Astrocyte (in vitro differentiated cells and primary cell): ENCODE data around the gene SMOC2. TPM values are rescaled to one million over a fixed set of nuclear protein-coding genes. Genes with fewer than 3 reads are reported as not detected.

Experiments
- DNase-seq: peaks from one replicate; pipeline ENCODE4 v3.0.0-alpha.2; 2010; ENCODE audit warnings: low read depth
- FAIRE-seq: peaks from 2 replicates; lab custom pipeline; 2011; peaks lifted over from hg19 to GRCh38; lab: Jason Lieb, UNC
- H2AFZ ChIP-seq: 2 replicates; pipeline ENCODE4 v1.6.0; 2012; ENCODE audit warnings: low read depth, low read length, inconsistent platforms
- H3K27ac ChIP-seq: 2 replicates; pipeline ENCODE4 v1.5.1; 2011; ENCODE audit warnings: low read depth, low read length, inconsistent platforms
- H3K27me3 ChIP-seq: 2 replicates; pipeline ENCODE4 v1.6.0; 2011; ENCODE audit warnings: low read length, inconsistent platforms; ENCODE audit not compliant: insufficient read depth
- H3K36me3 ChIP-seq: 2 replicates; pipeline ENCODE4 v1.5.1; 2011; ENCODE audit warnings: low read length, inconsistent platforms; ENCODE audit not compliant: insufficient read depth
- H3K4me1 ChIP-seq: 2 replicates; pipeline ENCODE4 v1.5.1; 2011; ENCODE audit warnings: low read length, inconsistent platforms; ENCODE audit not compliant: insufficient read depth
- H3K4me2 ChIP-seq: 2 replicates; pipeline ENCODE4 v1.6.0; 2012; ENCODE audit warnings: low read length, inconsistent platforms
- H3K4me3 ChIP-seq: 2 replicates; pipeline ENCODE4 v1.5.1; 2011; ENCODE audit warnings: low read depth, mild to moderate bottlenecking, low read length, inconsistent platforms; ENCODE audit not compliant: insufficient read depth
- H3K79me2 ChIP-seq: 2 replicates; pipeline ENCODE4 v1.6.0; 2012; ENCODE audit warnings: mild to moderate bottlenecking, low read length, inconsistent platforms; ENCODE audit not compliant: insufficient read depth
- H3K9ac ChIP-seq: 2 replicates; pipeline ENCODE4 v1.6.0; 2012; ENCODE audit warnings: mild to moderate bottlenecking, low read length, inconsistent platforms
- H3K9me3 ChIP-seq: 2 replicates; pipeline ENCODE4 v1.5.1; 2012; ENCODE audit warnings: low read depth, mild to moderate bottlenecking, low read length, inconsistent platforms; ENCODE audit not compliant: insufficient read depth
- H4K20me1 ChIP-seq: 2 replicates; pipeline ENCODE4 v1.6.0; 2012; ENCODE audit warnings: low read length, inconsistent platforms; ENCODE audit not compliant: insufficient read depth
- H3K27ac Mint-ChIP-seq: one replicate; pipeline ENCODE4 v1.8.0; 2021; ENCODE audit warnings: mild to moderate bottlenecking, mixed read lengths; ENCODE audit not compliant: unreplicated experiment
- H3K27me3 Mint-ChIP-seq: one replicate; pipeline ENCODE4 v1.8.0; 2021; ENCODE audit warnings: low read depth, mixed read lengths; ENCODE audit not compliant: unreplicated experiment
- H3K36me3 Mint-ChIP-seq: one replicate; pipeline ENCODE4 v1.8.0; 2021; ENCODE audit warnings: low read depth, mixed read lengths; ENCODE audit not compliant: unreplicated experiment
- H3K4me1 Mint-ChIP-seq: one replicate; pipeline ENCODE4 v1.8.0; 2021; ENCODE audit warnings: low read depth, mixed read lengths; ENCODE audit not compliant: unreplicated experiment
- H3K4me3 Mint-ChIP-seq: one replicate; pipeline ENCODE4 v1.8.0; 2021; ENCODE audit warnings: mild to moderate bottlenecking, moderate library complexity, mixed read lengths; ENCODE audit not compliant: unreplicated experiment
- H3K9me3 Mint-ChIP-seq: one replicate; pipeline ENCODE4 v1.8.0; 2021; ENCODE audit warnings: mild to moderate bottlenecking, mixed read lengths; ENCODE audit not compliant: unreplicated experiment
- EZH2 ChIP-seq: IDR thresholded peaks from 2 replicates; pipeline ENCODE4 v1.6.1; 2012; ENCODE audit warnings: mild to moderate bottlenecking, low read length, inconsistent platforms; ENCODE audit not compliant: insufficient read depth
- total RNA-seq: library from RNA; stranded (reverse); gene quantifications from 2 replicates; pipeline ENCODE4 v1.2.1, GENCODE V29; 2021
- TF ChIP-seq, protein P1 (sequence below): IDR thresholded peaks from 2 replicates; pipeline ENCODE4 v1.5.1; 2011; ENCODE audit warnings: low read depth, mild to moderate bottlenecking, inconsistent platforms, low read length, moderate library complexity; ENCODE audit not compliant: insufficient read depth

The SMOC2 gene
- total RNA-seq, 1 donor from 2014 or later: 0.93 TPM

DNA sequence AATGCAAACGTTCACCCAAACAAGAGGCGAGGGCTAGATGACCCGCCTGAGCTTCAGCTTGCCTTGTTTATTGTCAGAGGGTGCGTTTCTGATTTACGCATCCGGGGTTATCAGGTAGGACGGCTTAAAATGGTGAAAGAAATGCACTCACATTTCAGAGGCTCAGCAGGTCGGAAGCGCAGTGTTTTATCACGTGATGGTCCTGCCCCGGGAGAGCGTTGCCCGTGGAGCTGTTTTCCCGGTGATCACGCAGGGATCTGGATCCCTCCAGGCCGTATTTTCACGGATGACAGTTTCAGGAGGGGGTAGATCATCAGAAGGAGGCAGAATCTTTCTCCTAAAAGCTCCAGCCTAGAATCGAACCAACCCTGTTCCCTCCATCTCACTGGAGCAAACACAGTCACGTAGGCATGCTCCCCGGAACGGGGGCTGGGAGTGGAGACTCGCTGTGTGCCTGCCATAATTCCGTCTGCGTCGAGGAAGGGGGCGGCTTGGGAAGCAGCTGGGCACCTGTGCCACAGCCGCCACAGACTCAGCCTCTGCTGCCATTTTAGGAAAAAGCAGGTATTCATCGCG, 121.7 kb downstream of the SMOC2 start:
- peak overlapping the region; percentile 27 for H3K4me3 Mint-ChIP-seq
- FAIRE-seq (no peak), DNase-seq (no peak)
- Histone ChIP-seq H3K4me1 (no peaks in the 10 kb centered on the region), H2AFZ (no peak overlapping the region), H3K9me3 (peaks cover 6% of the 10 kb centered on the region), H3K27ac (no peak overlapping the region), H3K9ac (no peak overlapping the region), H3K4me3 (no peak overlapping the region), H3K4me2 (no peak overlapping the region), H3K36me3 (no peaks in the 10 kb centered on the region), H4K20me1 (no peaks in the 10 kb centered on the region), H3K79me2 (no peaks in the 10 kb centered on the region), H3K27me3 (no peaks in the 10 kb centered on the region)
- no peaks in the 10 kb centered on the region for H3K4me1 Mint-ChIP-seq
- H3K36me3 Mint-ChIP-seq: no peaks in the 10 kb centered on the region
- peaks cover 23% of the 10 kb centered on the region for H3K9me3 Mint-ChIP-seq
- H3K27me3 Mint-ChIP-seq: no peaks in the 10 kb centered on the region
- H3K27ac Mint-ChIP-seq: no peak overlapping the region
- TF ChIP-seq, protein P1, sequence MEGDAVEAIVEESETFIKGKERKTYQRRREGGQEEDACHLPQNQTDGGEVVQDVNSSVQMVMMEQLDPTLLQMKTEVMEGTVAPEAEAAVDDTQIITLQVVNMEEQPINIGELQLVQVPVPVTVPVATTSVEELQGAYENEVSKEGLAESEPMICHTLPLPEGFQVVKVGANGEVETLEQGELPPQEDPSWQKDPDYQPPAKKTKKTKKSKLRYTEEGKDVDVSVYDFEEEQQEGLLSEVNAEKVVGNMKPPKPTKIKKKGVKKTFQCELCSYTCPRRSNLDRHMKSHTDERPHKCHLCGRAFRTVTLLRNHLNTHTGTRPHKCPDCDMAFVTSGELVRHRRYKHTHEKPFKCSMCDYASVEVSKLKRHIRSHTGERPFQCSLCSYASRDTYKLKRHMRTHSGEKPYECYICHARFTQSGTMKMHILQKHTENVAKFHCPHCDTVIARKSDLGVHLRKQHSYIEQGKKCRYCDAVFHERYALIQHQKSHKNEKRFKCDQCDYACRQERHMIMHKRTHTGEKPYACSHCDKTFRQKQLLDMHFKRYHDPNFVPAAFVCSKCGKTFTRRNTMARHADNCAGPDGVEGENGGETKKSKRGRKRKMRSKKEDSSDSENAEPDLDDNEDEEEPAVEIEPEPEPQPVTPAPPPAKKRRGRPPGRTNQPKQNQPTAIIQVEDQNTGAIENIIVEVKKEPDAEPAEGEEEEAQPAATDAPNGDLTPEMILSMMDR: no peak
- no peak for TF ChIP-seq EZH2

DNA sequence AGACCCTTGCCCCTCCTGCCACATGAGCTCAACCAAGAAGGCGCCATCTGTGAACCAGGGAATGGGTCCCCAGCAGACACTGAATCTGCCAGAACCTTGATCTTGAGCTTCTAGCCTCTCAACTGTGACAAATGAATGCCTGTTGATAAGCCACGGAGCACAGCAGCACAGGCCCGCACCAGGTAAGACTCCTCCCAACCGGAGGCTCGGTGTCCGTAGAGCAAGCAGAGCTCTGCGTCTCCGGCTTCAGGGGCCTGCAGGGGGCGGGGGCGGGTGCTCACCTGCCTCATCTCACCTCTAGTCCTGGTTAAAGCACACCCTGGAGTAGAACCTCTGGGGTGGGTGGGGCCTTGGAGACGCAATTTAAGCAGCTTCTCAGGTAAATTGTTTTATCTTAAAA, 122.7 kb downstream of the SMOC2 start:
- H3K36me3 Mint-ChIP-seq: no peaks in the 10 kb centered on the region
- no peak for TF ChIP-seq EZH2
- TF ChIP-seq, protein P1: no peak
- peaks cover 3% of the 10 kb centered on the region for H3K9me3 ChIP-seq
- DNase-seq (no peak), FAIRE-seq (no peak)
- no peaks in the 10 kb centered on the region for H4K20me1 ChIP-seq
- no peaks in the 10 kb centered on the region for H3K27me3 ChIP-seq
- no peak overlapping the region for H3K27ac Mint-ChIP-seq
- H3K9me3 Mint-ChIP-seq: peaks cover 23% of the 10 kb centered on the region
- H3K4me1 ChIP-seq: no peaks in the 10 kb centered on the region
- no peak overlapping the region for H3K4me2 ChIP-seq
- H3K9ac ChIP-seq: no peak overlapping the region
- H3K4me1 Mint-ChIP-seq: peaks cover 3% of the 10 kb centered on the region
- H3K27me3 Mint-ChIP-seq: no peaks in the 10 kb centered on the region
- H3K79me2 ChIP-seq: no peaks in the 10 kb centered on the region
- no peak overlapping the region for H3K27ac ChIP-seq
- no peak overlapping the region for H3K4me3 Mint-ChIP-seq
- no peak overlapping the region for H2AFZ ChIP-seq
- no peak overlapping the region for H3K4me3 ChIP-seq
- H3K36me3 ChIP-seq: no peaks in the 10 kb centered on the region

DNA sequence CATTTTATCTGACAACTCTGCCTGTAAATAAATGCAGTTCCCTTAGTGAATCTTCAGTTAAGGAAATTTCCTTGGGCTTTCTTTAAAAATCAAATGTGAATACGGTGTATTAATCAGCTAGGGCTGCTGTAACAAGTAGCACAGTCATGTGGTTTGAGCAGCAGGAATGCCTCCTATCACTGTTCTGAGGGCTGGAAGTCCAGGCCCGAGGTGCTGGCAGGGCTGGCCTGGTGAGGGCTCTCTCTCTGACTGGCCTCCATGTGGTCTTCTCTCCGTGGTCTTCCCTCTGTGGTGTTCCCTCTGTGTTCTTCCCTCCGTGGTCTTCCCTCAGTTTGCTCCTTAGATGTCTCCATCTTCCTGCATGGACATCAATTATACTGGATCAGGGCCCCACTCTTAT, 124.1 kb downstream of the SMOC2 start:
- no peaks in the 10 kb centered on the region for H3K27me3 ChIP-seq
- H3K27me3 Mint-ChIP-seq: no peaks in the 10 kb centered on the region
- H3K36me3 Mint-ChIP-seq: peaks cover 2% of the 10 kb centered on the region
- H3K36me3 ChIP-seq: no peaks in the 10 kb centered on the region
- no peak overlapping the region for H2AFZ ChIP-seq
- H3K4me2 ChIP-seq: no peak overlapping the region
- no peaks in the 10 kb centered on the region for H3K4me1 ChIP-seq
- no peaks in the 10 kb centered on the region for H4K20me1 ChIP-seq
- no peak overlapping the region for H3K27ac Mint-ChIP-seq
- H3K9ac ChIP-seq: no peak overlapping the region
- H3K4me1 Mint-ChIP-seq: peaks cover 8% of the 10 kb centered on the region
- no peak overlapping the region for H3K4me3 ChIP-seq
- FAIRE-seq: no peak
- no peak overlapping the region for H3K4me3 Mint-ChIP-seq
- H3K27ac ChIP-seq: no peak overlapping the region
- DNase-seq: no peak
- no peaks in the 10 kb centered on the region for H3K79me2 ChIP-seq
- TF ChIP-seq, protein P1: no peak
- H3K9me3 Mint-ChIP-seq: peaks cover 20% of the 10 kb centered on the region
- H3K9me3 ChIP-seq: peaks cover 3% of the 10 kb centered on the region
